Activated naive CD4-positive, alpha-beta T cell treated with Interleukin-2 at 50 U/mL for 16 hours (primary cell): ENCODE measurements around the gene MED12L.

ENCODE experiments used
- DNase-seq: peaks from one replicate; pipeline ENCODE4 v3.0.0-alpha.2; 2020

MED12L gene

DNA sequence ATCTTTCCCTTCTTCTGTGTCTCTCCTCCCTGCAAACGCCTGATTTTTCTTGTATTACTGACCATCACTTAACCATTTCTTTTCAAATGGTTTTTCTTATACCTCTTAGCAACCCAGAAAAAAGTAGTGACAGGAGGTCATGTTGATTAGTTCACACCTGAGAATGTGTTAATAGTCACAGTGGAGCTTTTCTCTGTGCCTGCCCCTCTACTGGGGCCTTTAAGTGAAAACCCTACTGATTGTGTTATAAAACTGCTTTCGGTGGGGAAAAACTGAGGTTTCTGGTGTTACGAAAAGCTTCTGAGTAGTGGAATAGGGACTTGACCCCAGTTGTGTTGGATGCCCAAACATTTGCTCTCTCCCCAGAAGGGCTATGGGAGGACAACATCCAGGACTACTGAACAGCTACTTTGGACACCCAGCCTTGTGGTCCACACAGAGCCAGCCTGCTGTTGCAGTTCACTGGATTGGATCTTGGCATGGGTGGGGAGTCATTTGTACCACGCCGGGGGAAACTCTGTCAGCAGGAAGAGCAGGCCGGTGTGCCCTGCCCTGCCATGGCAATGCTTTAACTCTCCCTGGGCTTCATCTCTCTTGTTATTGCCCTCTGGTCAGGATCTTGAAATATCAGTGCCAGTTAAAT is 220.8 kb downstream of the MED12L start:
- DNase-seq, result no peak

DNA sequence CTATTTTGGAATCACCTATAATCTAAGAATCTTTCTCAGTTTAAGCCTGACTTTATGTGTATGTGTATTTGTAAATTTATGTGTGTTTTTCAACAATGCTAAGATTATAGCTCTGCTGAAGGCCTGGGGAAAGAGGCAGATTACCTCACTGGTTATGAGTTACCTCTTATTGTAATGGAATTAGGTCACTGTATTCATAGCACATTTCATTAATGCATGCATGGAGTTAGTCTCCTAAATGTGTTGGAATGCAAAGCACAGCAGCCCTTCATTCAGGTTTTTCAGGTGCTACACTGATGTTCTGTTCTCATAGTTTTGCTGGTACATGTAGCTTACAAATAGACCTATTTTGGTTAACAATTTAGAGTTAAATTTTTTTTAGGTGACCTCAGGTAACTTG is 221.7 kb downstream of the MED12L start:
- no peak for DNase-seq

DNA sequence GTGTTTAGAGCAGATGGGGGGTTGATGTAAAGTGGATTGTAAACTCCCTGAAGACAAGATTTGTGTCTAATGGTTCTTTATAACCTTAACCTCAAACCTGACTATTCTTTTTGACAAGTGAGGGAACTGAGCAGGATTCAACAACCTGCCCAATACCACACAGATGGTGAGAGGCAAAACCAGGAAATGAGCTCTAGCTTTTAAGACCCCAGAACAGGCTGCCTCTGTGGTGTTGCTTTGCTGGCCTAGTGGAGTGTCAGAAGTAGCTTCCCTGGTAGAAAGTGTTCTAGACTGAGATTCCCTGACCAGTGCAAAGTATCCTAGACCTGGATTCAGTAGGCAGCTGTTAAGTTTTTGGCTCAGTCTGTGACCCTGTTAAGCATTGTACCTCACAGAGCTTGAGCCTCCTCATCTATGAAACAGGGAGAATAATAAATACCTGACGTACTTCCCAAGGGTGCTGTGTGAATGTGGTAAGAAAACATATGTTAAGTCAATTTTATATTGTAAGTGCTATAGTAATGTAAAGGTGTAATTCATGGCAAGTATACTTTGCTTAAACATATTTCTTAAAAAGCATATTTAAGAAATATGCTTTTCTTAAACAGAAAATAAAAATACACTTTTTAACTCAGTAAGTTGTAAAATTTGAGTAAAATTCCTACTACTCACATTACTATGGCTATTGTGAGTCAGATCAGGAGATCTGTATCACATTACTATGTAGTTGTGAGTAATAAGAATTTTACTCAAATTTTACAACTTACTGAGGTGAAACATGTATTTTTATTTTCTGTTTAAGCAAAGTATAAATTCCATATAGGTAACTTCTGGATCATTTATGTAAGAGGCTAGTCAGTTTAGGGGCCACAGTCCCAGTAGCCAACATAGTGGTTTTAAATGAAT is 222.4 kb downstream of the MED12L start:
- DNase-seq, result no peak

DNA sequence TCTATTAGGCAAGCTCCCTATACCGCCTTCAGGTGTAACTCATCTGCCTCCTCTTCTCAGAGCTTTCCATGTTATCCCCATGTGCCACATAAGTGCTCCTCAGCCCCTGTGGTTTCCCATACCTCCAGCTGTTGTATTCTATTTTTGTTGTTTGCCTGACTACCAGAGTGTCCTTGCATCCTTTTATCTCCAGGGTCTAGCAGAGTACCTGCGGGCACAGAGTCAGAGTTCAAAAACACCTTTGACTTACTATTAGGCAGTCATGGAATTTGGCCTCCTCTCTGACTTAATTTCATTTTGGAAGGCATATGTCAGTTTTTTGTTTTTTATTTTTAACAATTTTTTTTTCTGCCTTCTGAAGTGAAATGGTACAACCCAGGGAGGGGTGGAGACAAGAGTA is 224.1 kb downstream of the MED12L start:
- no peak for DNase-seq

- no peak for DNase-seq
These were observed 227.5 kb downstream of the MED12L start for GRCh38 chr3:151312972-151313371.

GRCh38 chr3:151314137-151314536 is 228.7 kb downstream of the MED12L start:
- no peak for DNase-seq

DNA sequence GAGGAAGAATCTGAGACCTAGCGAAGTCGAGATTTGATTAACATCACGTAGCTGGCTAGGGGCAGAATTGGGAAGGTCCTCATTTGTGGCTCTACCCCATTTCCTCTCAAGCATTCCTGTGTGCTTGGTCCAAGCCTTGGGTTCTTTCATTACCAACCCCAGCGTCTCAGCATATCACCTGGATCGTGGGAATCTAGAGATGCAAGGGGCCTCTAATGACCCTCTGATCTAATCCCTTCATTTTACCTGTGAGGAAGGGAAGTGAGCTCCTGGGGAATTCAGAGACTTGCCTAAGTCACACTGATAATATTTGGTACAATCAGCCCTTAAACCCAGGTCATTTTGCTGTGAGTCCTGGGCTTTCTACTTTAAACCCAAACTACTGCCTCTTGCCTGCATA is 229.1 kb downstream of the MED12L start:
- no peak for DNase-seq

DNA sequence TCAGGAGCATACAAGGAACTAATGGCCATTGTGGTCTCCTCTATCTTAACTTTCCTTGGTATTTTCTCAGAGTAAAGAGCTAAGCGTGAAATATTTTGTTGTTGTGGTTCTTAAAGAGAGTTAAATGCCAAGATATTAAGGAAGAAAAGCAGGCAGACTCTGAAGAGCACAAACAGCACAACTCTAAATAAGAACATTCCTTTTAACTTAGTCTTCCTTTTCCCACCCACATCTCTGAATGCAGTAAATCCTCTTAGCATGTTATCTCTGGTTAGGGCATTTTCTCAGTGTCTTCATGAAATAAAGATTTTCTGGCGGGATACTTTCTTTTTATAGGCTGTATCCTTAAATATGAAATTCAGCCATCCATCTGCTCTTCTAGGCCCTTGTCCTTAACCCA is 229.7 kb downstream of the MED12L start:
- DNase-seq, result no peak

DNA sequence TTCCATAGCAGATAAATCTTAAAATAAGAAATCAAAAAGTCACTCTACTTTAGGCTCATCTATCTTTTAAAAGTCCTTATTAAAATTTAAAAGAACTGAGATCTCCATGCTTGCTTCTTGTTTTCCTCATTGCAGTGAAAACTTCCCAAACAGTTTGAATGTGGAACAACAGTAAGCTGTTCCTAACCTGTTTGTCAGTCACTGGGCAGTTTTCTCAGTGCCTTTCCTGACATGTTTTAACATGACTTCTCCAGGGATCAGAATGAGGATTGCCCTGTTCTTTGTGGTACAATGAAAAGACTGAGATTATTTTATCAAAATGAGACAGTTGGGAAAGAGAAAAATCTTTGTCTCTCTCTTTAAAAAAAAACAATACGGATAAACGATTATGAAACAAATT is 230.4 kb downstream of the MED12L start:
- DNase-seq, result no peak

DNA sequence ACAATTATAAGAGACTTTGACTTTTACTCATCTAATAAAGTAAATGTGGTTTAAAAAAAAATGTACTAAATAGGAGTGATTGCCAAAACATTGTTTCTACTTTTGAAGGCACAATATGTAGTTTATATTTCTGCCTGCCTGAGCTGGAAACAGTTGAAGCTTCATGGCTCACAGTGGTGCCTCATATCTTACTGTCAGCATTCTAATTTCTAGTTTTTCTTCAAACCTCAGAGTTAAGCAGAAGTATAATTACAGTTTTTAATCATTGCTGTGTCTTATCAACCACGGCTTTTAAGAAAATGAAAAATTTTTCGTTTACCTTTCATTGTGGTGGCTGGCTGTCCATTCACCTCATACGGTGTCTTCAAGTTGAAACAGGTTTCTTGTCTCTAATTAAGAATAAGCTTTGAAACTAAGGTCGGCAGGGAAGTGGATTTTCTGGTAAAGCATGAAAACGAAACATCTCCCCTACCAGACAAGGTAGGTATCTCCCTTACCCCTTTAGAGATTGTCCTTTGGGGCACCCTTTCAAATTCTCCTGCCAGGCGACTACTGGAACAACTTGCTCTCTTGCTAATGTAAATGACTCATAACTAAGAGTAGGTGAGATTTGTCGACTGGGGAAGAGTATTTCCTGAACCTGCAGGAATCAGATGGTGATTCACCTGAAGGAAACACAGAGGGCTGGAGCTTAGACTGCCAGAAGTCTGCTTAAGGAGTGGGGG is 231.0 kb downstream of the MED12L start, which contains the start of gene GPR87:
GPR87 (minus strand) TSS at position 554 of the 725 bp plus-strand sequence. CDS start 16,720 bp downstream, outside the sequence.
- DNase-seq, result peak; percentile 27

- DNase-seq, result no peak
These were observed 232.8 kb downstream of the MED12L start for GRCh38 chr3:151318313-151318712.

- no peak for DNase-seq
These were observed 233.5 kb downstream of the MED12L start for GRCh38 chr3:151318991-151319390.

DNA sequence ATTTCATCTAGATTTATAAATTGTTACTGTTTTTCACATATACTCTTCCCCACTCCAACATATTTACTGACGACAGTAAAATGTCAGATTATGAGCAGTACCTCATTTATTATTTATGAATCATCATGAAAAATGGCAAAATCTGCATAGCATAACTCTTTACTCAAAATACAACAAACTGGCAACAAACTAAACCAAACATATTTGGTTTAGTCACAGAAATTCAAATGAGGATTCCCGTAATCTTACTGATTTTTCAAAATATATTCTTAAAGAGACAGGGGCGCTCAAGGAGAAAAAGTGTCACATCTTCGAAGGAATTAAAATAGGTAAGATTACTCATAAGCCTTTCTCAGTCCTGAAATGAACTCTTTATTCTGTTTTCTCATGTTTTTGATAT is 234.2 kb downstream of the MED12L start:
- DNase-seq, result no peak

GRCh38 chr3:151320131-151320530 is 234.7 kb downstream of the MED12L start:
- no peak for DNase-seq

- DNase-seq, result no peak
These were observed 236.1 kb downstream of the MED12L start for GRCh38 chr3:151321526-151321925.

GRCh38 chr3:151322511-151322910 is 237.0 kb downstream of the MED12L start:
- DNase-seq, result no peak

GRCh38 chr3:151327571-151328198 is 242.2 kb downstream of the MED12L start:
- DNase-seq, result no peak

DNA sequence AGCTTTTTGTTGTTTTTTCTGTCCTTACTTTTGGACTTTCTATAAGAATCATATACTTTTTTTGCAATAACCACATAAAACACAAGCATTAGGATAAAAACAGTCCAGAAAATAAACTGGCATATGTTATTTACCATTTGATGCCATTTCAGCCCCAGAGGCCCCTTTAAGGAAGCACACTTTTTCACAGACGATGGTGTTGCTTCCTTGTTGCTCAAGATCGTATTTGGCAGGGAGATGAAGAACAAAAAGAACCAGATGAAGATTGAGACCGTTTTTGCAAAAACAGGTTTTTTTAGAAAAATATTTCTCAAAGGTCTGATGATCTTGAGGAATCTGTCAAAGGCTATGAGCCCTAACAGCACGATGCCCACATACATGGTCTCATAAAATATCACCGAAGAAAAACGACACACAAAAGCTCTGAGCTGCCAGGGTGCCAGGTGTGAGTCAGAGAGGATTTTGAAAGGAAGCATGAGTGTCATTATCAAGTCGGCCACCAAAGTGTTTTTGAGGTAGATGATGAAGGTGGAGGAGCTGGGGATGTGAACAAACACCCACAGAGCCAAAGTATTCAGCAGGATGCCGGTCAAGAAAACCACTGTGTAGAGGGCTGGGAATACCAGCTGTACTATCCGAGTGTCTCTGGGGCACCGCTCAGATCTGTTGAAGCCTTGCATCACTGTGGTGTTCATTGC is 243.0 kb downstream of the MED12L start:
- DNase-seq, result no peak

GRCh38 chr3:151329363-151329762 is 243.9 kb downstream of the MED12L start, which contains the start of gene P2RY13:
Gene P2RY13, minus strand, starts transcription at chr3:151329549. Its CDS starts 21 bp downstream, at chr3:151329528.
- DNase-seq, result no peak

- no peak for DNase-seq
These were observed 244.9 kb downstream of the MED12L start for GRCh38 chr3:151330379-151330778.

DNA sequence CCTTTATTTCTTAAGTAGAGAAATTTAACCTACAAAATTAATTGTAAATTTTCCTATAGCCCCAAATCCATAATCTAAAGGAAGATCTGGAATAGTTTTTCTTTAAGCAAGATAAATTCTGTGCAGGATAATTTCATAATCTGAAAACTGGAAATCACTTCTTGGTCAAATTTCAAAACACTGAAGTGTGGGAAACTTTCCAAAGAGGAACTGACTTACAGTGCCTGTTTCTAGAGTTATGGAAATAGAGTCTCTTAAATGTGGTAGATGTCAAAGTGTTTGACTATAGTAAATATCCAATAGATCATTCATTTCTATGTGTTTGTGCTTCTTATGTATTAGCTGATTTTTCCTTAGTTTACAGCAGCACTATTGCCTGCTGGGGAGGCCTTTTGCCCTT is 245.4 kb downstream of the MED12L start:
- no peak for DNase-seq

DNA sequence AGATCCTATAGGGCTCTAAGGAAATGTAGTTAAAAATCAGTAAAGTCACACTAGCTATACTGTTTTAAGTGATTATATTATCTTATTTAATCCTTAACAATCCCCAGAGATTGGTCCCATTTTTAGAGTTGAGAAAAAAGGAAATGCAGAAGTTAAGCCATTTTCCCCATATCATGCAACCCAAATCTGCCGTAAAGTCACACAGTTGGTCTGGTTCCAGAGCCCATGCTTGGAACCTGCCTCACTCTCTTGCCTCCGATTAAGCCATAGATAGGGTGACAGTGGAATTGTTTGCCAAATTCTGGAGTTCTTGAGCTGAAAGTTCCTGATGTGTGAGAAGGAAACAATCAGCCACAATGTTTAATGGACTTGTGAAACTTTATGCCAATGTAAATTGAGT is 246.2 kb downstream of the MED12L start:
- DNase-seq, result no peak
